Naive thymus-derived CD8-positive, alpha-beta T cell (primary cell): ENCODE measurements around the gene RNU1-1. TPM values are rescaled to one million over a fixed set of nuclear protein-coding genes. Genes with fewer than 3 reads are reported as not detected.
"Not testable (repeated sequence)": the region's sequence is repeated elsewhere in the genome, so short reads cannot be mapped to it uniquely, and the experiment has no call there.

Experiments used
- ATAC-seq, 2 donors: fragments of 150-1000 bp; cut with Tn5 transposase in 1 of 2; sonication (Bioruptor Pico), chemical (Tn5 transposase) in 1 of 2; 1 replicate in 1 of 2; 2 replicates in 1 of 2; pipeline ENCODE4 v1.10.0; 2021; ENCODE audit warnings: mild to moderate bottlenecking in 2 of 2, moderate library complexity in 2 of 2
- POLR2A ChIA-PET: fragments of 350-600 bp; sonication (Branson Sonifier 250); formaldehyde crosslinking; loops from one replicate; lab custom pipeline; 2021; ENCODE audit warnings: antibody characterized with exemption; lab: Charles Lee
- DNase-seq, 10 donors: peaks; one replicate each; pipeline versions ENCODE4 v3.0.0 to v3.0.0-alpha.2; 2020 to 2022
- H3K27ac Mint-ChIP-seq, 10 donors: one replicate each; pipeline ENCODE4 v1.8.0; 2020 to 2022; ENCODE audit warnings: mild to moderate bottlenecking in 10 of 10, mixed read lengths in 10 of 10, moderate library complexity in 4 of 10, inconsistent platforms in 1 of 10
- H3K27me3 Mint-ChIP-seq, 5 donors: one replicate each; pipeline ENCODE4 v1.8.0; 2021 to 2022; ENCODE audit warnings: mixed read lengths in 5 of 5
- H3K36me3 Mint-ChIP-seq, 3 donors: one replicate each; pipeline ENCODE4 v1.8.0; 2020 to 2022; ENCODE audit warnings: mixed read lengths in 3 of 3, mild to moderate bottlenecking in 2 of 3, inconsistent platforms in 1 of 3
- H3K4me1 Mint-ChIP-seq, 4 donors: one replicate each; pipeline ENCODE4 v1.8.0; 2021 to 2022; ENCODE audit warnings: mixed read lengths in 4 of 4
- H3K4me3 Mint-ChIP-seq, 10 donors: one replicate each; pipeline ENCODE4 v1.8.0; 2020 to 2022; ENCODE audit warnings: mild to moderate bottlenecking in 10 of 10, mixed read lengths in 10 of 10, moderate library complexity in 6 of 10, inconsistent platforms in 1 of 10
- H3K9me3 Mint-ChIP-seq, 9 donors: one replicate each; pipeline ENCODE4 v1.8.0; 2020 to 2022; ENCODE audit warnings: mixed read lengths in 9 of 9, mild to moderate bottlenecking in 3 of 9, inconsistent platforms in 1 of 9, moderate library complexity in 1 of 9
- polyA plus RNA-seq, 3 donors: library from polyadenylated mRNA; unstranded; fragments of 300-500 nt; fragmentation: Illumina TruSeq; gene quantifications; one replicate each; pipeline ENCODE4 v1.2.3, GENCODE V29; 2021
- total RNA-seq, 8 experiments: library from RNA in 2 of 8; stranded (reverse) in 2 of 8; gene quantifications; one replicate each; pipeline ENCODE4 v1.2.3 and lab custom pipeline; 2021 to 2026

RNU1-1 gene
- total and polyA plus RNA-seq, 5 experiments from 2014 or later: 22.6 to 3,916 (median 3,449) TPM; not detected in 2

- ATAC-seq, H3K36me3 Mint-ChIP-seq, H3K27ac Mint-ChIP-seq, H3K9me3 Mint-ChIP-seq, H3K27me3 Mint-ChIP-seq, POLR2A ChIA-PET, DNase-seq: not testable (repeated sequence)
- Mint-ChIP-seq H3K4me3 (peak overlapping the region in 7 of 10 donors; percentile 8 to 76 (median 55)), H3K4me1 (peaks cover 9 to 30% (median 18%) of the 10 kb centered on the region in 4 donors)
These were observed 13.1 kb downstream of the RNU1-1 start for GRCh38 chr1:16500975-16501374.

GRCh38 chr1:16500466-16500865 is 13.6 kb downstream of the RNU1-1 start:
- H3K4me1 Mint-ChIP-seq: peaks cover 9 to 30% (median 18%) of the 10 kb centered on the region in 4 donors
- not testable (repeated sequence) for H3K36me3 Mint-ChIP-seq

GRCh38 chr1:16498573-16499413 is 15.3 kb downstream of the RNU1-1 start:
- Mint-ChIP-seq H3K27ac (peak overlapping the region in 6 of 10 donors; percentile 37 to 93 (median 73)), H3K4me1 (peaks cover 9 to 34% (median 19%) of the 10 kb centered on the region in 4 donors)
- peak; percentile 86 to 90 for ATAC-seq

More at GRCh38 chr1:16500466-16500865, 13.6 kb downstream of the RNU1-1 start:
- not testable (repeated sequence) for H3K9me3 Mint-ChIP-seq, ATAC-seq, DNase-seq, H3K27me3 Mint-ChIP-seq
- POLR2A ChIA-PET: interaction anchor here (0.7 to 2.3 kb wide), 3 partner anchors 13 to 411 kb away, joined by 4 to 14 read pairs (median 10); partner anchors contain the start of gene NECAP2
- peak overlapping the region; percentile 88 to 94 (median 91) for H3K4me3 Mint-ChIP-seq
- peak overlapping the region in 2 of 10 donors; percentile 22 to 87 for H3K27ac Mint-ChIP-seq

GRCh38 chr1:16498047-16498446 is 16.0 kb downstream of the RNU1-1 start:
- not testable (repeated sequence) for H3K27me3 Mint-ChIP-seq, ATAC-seq, H3K36me3 Mint-ChIP-seq, H3K9me3 Mint-ChIP-seq
- POLR2A ChIA-PET: interaction anchor here (1.4 to 2.6 kb wide), 2 partner anchors 57 to 78 kb away, joined by 4 to 15 read pairs; partner anchors contain the start of gene NECAP2
- DNase-seq: peak in 1 of 10 donors; percentile 25
- H3K27ac Mint-ChIP-seq: peak overlapping the region; percentile 69 to 88 (median 80)
- H3K4me1 Mint-ChIP-seq: peaks cover 9 to 37% (median 19%) of the 10 kb centered on the region in 4 donors
- H3K4me3 Mint-ChIP-seq: peak overlapping the region; percentile 75 to 90 (median 84)

More at GRCh38 chr1:16498573-16499413, 15.3 kb downstream of the RNU1-1 start:
- Mint-ChIP-seq H3K36me3 (no peaks in the 10 kb centered on the region), H3K27me3 (no peaks in the 10 kb centered on the region), H3K9me3 (no peaks in the 10 kb centered on the region), H3K4me3 (peak overlapping the region; percentile 81 to 92 (median 87))
- POLR2A ChIA-PET: interaction anchor here (0.7 to 2.6 kb wide), 4 partner anchors 15 to 58 kb away, joined by 3 to 15 read pairs (median 12); partner anchors contain the start of gene NECAP2
- peak; percentile 68 to 91 (median 80) for DNase-seq

- peak in 1 of 2 donors; percentile 17 for ATAC-seq
- H3K4me3 Mint-ChIP-seq: peak overlapping the region; percentile 75 to 90 (median 84)
- not testable (repeated sequence) for H3K36me3 Mint-ChIP-seq, H3K27me3 Mint-ChIP-seq, H3K9me3 Mint-ChIP-seq
- peak in 2 of 10 donors; percentile 38 to 40 for DNase-seq
- H3K4me1 Mint-ChIP-seq: peaks cover 9 to 39% (median 21%) of the 10 kb centered on the region in 4 donors
- peak overlapping the region; percentile 69 to 88 (median 80) for H3K27ac Mint-ChIP-seq
- POLR2A ChIA-PET: interaction anchor here (0.7 to 2.6 kb wide), 3 partner anchors 16 to 77 kb away, joined by 4 to 15 read pairs (median 8); partner anchors contain the start of gene NECAP2
These were observed 16.6 kb downstream of the RNU1-1 start for GRCh38 chr1:16497474-16497904.

- H3K9me3 Mint-ChIP-seq, POLR2A ChIA-PET, ATAC-seq, DNase-seq, H3K27me3 Mint-ChIP-seq, H3K4me3 Mint-ChIP-seq, H3K36me3 Mint-ChIP-seq: not testable (repeated sequence)
- Mint-ChIP-seq H3K4me1 (peaks cover 9 to 30% (median 14%) of the 10 kb centered on the region in 4 donors), H3K27ac (peak overlapping the region in 3 of 10 donors; percentile 15 to 63 (median 55))
These were observed 20.4 kb downstream of the RNU1-1 start for GRCh38 chr1:16493731-16494130.

GRCh38 chr1:16492937-16493336 is 21.1 kb downstream of the RNU1-1 start:
- ATAC-seq, H3K9me3 Mint-ChIP-seq, H3K27me3 Mint-ChIP-seq, POLR2A ChIA-PET, DNase-seq: not testable (repeated sequence)
- peak overlapping the region in 2 of 10 donors; percentile 45 to 61 for H3K27ac Mint-ChIP-seq
- peaks cover 8 to 25% (median 12%) of the 10 kb centered on the region in 4 donors for H3K4me1 Mint-ChIP-seq
- peak overlapping the region in 1 of 10 donors; percentile 13 for H3K4me3 Mint-ChIP-seq
- H3K36me3 Mint-ChIP-seq: peaks cover 0 to 12% (median 6%) of the 10 kb centered on the region in 3 donors

GRCh38 chr1:16491056-16491675 is 22.9 kb downstream of the RNU1-1 start:
- no peaks in the 10 kb centered on the region for H3K9me3 Mint-ChIP-seq
- H3K27me3 Mint-ChIP-seq: no peaks in the 10 kb centered on the region
- DNase-seq (no peak), ATAC-seq (no peak)
- H3K27ac Mint-ChIP-seq: no peak overlapping the region
- POLR2A ChIA-PET: interaction anchor here (0.6 kb wide), 1 partner anchor 430 kb away, joined by 3 read pairs; no protein-coding TSS in a partner anchor
- H3K4me1 Mint-ChIP-seq: peaks cover 0 to 13% (median 3%) of the 10 kb centered on the region in 4 donors
- peaks cover 0 to 12% (median 6%) of the 10 kb centered on the region in 3 donors for H3K36me3 Mint-ChIP-seq
- no peak overlapping the region for H3K4me3 Mint-ChIP-seq

- H3K4me1 Mint-ChIP-seq: peaks cover 0 to 10% (median 4%) of the 10 kb centered on the region in 4 donors
- H3K36me3 Mint-ChIP-seq: peaks cover 0 to 17% (median 8%) of the 10 kb centered on the region in 3 donors
- POLR2A ChIA-PET, H3K27me3 Mint-ChIP-seq, H3K27ac Mint-ChIP-seq, ATAC-seq, H3K9me3 Mint-ChIP-seq, H3K4me3 Mint-ChIP-seq, DNase-seq: not testable (repeated sequence)
These were observed 24.7 kb downstream of the RNU1-1 start for GRCh38 chr1:16489195-16489880.

GRCh38 chr1:16487011-16487410 is 27.1 kb downstream of the RNU1-1 start:
- H3K27ac Mint-ChIP-seq, H3K9me3 Mint-ChIP-seq, H3K27me3 Mint-ChIP-seq, DNase-seq, H3K4me3 Mint-ChIP-seq, H3K4me1 Mint-ChIP-seq, ATAC-seq: not testable (repeated sequence)
- peaks cover 0 to 29% (median 8%) of the 10 kb centered on the region in 3 donors for H3K36me3 Mint-ChIP-seq
- POLR2A ChIA-PET: interaction anchor here (0.6 kb wide), 1 partner anchor 31 kb away, joined by 4 read pairs; no protein-coding TSS in a partner anchor

GRCh38 chr1:16486316-16486715 is 27.8 kb downstream of the RNU1-1 start:
- POLR2A ChIA-PET, H3K4me3 Mint-ChIP-seq, ATAC-seq, DNase-seq, H3K4me1 Mint-ChIP-seq, H3K9me3 Mint-ChIP-seq, H3K27me3 Mint-ChIP-seq, H3K27ac Mint-ChIP-seq: not testable (repeated sequence)
- H3K36me3 Mint-ChIP-seq: peaks cover 0 to 35% (median 8%) of the 10 kb centered on the region in 3 donors

- no peak overlapping the region for H3K27ac Mint-ChIP-seq
- no peaks in the 10 kb centered on the region for H3K9me3 Mint-ChIP-seq
- no peak overlapping the region for H3K4me3 Mint-ChIP-seq
- H3K27me3 Mint-ChIP-seq: no peaks in the 10 kb centered on the region
- peaks cover 0 to 44% (median 8%) of the 10 kb centered on the region in 3 donors for H3K36me3 Mint-ChIP-seq
- ATAC-seq: no peak
- POLR2A ChIA-PET: no interaction called here
- DNase-seq: no peak
- H3K4me1 Mint-ChIP-seq: peaks cover 0 to 4% (median under 1%) of the 10 kb centered on the region in 4 donors
These were observed 29.2 kb downstream of the RNU1-1 start for GRCh38 chr1:16484931-16485330.
